Measurements from ENCODE around the gene GSTO2. TPM values are rescaled to one million over a fixed set of nuclear protein-coding genes. Genes with fewer than 3 reads are reported as not detected.

GSTO2 gene
- total RNA-seq, 2 donors from 2014 or later, result 12.8 to 18.9 TPM

DNA sequence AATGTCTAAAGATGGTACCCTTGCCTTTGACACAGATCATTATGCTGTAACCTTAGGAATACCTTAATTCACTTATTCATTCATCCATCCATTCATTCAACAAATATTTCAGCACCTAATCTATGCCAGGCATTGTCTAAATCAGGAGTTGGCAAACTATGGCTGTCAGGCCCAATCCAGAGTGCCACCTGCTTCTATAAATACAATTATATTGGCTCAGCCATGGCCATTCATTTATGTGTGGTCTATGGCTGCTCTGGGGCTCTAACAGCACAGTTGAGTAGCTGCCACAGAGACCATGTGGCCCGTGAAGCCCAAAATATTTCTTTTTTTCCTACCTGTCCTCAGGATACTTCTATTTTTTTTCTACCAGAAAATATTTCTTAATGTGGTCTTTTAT lies 75.2 kb downstream of the GSTO2 start:
- Histone ChIP-seq H3K4me1 (no peaks in the 10 kb centered on the region), H3K9ac (ENCODE audit: low read depth in 2 of 2, low read length in 2 of 2) (no peak overlapping the region), H3K27ac (no peak overlapping the region), H3K9me3 (no peaks in the 10 kb centered on the region), H3K36me3 (no peaks in the 10 kb centered on the region), H3K27me3 (no peaks in the 10 kb centered on the region), H3K4me3 (no peak overlapping the region)
- no peak for DNase-seq
- intact Hi-C loops (cut with DNase I), result no loop called here
- TF ChIP-seq CTCF (IDR thresholded peaks at IDR 0.05), result no peak

DNA sequence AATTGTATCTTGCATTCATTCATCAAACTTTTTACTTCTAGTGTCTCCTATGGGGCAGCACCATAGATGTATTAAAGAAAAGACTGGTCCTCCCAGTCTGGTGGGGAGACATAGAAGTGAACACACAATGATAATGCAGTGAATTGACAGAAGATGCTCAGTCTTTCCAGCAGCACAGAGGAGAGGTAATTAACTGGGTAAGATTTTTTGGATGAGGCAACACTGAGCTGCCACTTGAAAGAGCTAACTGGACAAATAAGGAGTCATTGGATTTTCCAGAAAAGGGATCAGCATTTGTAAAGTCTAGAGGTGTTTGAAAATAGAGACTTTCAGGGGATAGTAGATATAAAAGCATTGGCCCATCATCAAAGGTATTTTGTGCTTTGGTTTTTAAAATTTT lies 76.5 kb downstream of the GSTO2 start:
- intact Hi-C loops (cut with DNase I), result no loop called here
- Histone ChIP-seq H3K9ac (ENCODE audit: low read depth in 2 of 2, low read length in 2 of 2) (no peak overlapping the region), H3K27ac (no peak overlapping the region), H3K9me3 (no peaks in the 10 kb centered on the region), H3K4me3 (no peak overlapping the region), H3K27me3 (no peaks in the 10 kb centered on the region), H3K4me1 (no peaks in the 10 kb centered on the region), H3K36me3 (no peaks in the 10 kb centered on the region)
- DNase-seq, result no peak
- TF ChIP-seq CTCF (IDR thresholded peaks at IDR 0.05), result no peak

GRCh38 chr10:104345941-104346340 lies 77.0 kb downstream of the GSTO2 start:
- intact Hi-C loops (cut with DNase I), result no loop called here
- H3K9me3 ChIP-seq, result no peaks in the 10 kb centered on the region
- no peak for TF ChIP-seq CTCF (IDR thresholded peaks at IDR 0.05)
- no peaks in the 10 kb centered on the region for H3K4me1 ChIP-seq
- DNase-seq, result no peak
- no peak overlapping the region for H3K27ac ChIP-seq
- no peak overlapping the region for H3K4me3 ChIP-seq
- H3K9ac ChIP-seq (ENCODE audit: low read depth in 2 of 2, low read length in 2 of 2), result no peak overlapping the region
- H3K36me3 ChIP-seq, result no peaks in the 10 kb centered on the region
- H3K27me3 ChIP-seq, result no peaks in the 10 kb centered on the region

DNA sequence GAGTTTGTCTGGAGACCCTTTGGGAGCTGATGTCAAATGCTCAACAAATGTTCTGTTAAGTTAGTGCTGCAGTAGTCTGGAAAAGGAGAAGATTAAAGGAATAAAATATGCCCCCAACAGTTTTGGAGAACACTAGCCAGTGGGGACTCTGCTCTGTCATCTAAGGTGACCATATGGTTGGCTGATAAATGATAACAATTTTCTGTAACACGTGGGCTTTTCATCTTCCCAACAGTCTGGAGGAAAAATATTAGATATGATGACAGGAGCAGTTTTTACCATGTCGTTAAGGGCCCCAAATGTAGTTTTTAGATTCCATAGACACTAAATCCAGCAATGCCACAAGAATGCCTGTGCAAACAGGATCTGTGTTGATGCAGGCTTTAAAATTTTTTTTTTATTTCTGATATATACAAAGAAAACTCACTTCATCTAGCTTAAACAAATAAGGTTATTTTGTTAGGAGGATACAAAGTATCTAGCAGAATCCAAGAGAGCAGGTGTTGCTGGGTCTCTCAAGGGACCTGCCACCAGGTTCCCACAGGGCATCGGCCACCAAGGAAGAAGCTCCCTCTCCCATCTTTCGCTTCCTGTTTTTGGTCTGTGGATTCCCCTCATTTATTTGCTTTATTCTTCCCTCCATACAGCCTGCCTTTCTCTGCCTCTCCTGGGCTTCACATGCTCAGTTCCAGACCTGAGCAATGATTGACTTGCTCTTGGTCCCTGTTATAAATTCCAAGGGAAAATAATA lies 78.5 kb downstream of the GSTO2 start:
- H3K4me3 ChIP-seq, result no peak overlapping the region
- DNase-seq, result no peak
- no peaks in the 10 kb centered on the region for H3K27me3 ChIP-seq
- intact Hi-C loops (cut with DNase I), result no loop called here
- H3K36me3 ChIP-seq, result no peaks in the 10 kb centered on the region
- H3K4me1 ChIP-seq, result no peaks in the 10 kb centered on the region
- no peaks in the 10 kb centered on the region for H3K9me3 ChIP-seq
- no peak overlapping the region for H3K9ac ChIP-seq (ENCODE audit: low read depth in 2 of 2, low read length in 2 of 2)
- H3K27ac ChIP-seq, result no peak overlapping the region
- TF ChIP-seq CTCF (IDR thresholded peaks at IDR 0.05), result no peak

DNA sequence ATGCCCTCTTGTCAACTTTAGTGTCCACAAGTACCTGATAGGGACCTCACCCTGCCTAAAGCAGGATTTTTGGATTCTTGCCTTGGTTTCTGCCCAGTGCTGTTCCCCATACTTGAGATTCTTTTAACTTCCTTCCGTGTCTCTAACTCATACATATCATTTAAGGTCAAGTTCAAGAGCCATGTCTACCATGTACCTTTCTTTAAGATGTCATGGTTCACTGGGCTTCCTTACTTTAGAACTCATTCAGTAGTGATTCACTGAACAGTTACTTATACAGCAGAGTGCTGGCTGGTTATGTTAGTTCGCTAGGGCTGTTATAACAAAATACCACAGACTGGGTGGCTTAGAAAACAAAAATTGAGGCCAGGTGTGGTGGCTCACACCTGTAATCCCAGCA lies 79.6 kb downstream of the GSTO2 start:
- no peaks in the 10 kb centered on the region for H3K27me3 ChIP-seq
- intact Hi-C loops (cut with DNase I), result no loop called here
- TF ChIP-seq CTCF (IDR thresholded peaks at IDR 0.05), result no peak
- no peaks in the 10 kb centered on the region for H3K9me3 ChIP-seq
- H3K4me3 ChIP-seq, result no peak overlapping the region
- no peak overlapping the region for H3K27ac ChIP-seq
- H3K36me3 ChIP-seq, result no peaks in the 10 kb centered on the region
- H3K4me1 ChIP-seq, result no peaks in the 10 kb centered on the region
- DNase-seq, result no peak
- no peak overlapping the region for H3K9ac ChIP-seq (ENCODE audit: low read depth in 2 of 2, low read length in 2 of 2)
